Subcutaneous adipose tissue (tissue), 4 donors: ENCODE measurements around the gene HGF. TPM values are rescaled to one million over a fixed set of nuclear protein-coding genes. Genes with fewer than 3 reads are reported as not detected.

Experiments
- CTCF ChIP-seq: fragments of 450-650 bp; IDR thresholded peaks from one replicate; pipeline ENCODE4 v1.5.1; 2016; ENCODE audit warnings: low read depth, mild to moderate bottlenecking, control low read depth, antibody characterized with exemption, moderate library complexity
- total RNA-seq, 4 donors: library from RNA; depleted of rRNA; stranded (reverse); fragments of >200 nt; gene quantifications; one replicate each; pipeline ENCODE4 v1.1.0, GENCODE V29; 2016

HGF gene
- total RNA-seq: 10 to 100 TPM in 2 of 4 donors, 1 to 10 TPM in 2; 2.1 to 20.6 (median 7.9) TPM

DNA sequence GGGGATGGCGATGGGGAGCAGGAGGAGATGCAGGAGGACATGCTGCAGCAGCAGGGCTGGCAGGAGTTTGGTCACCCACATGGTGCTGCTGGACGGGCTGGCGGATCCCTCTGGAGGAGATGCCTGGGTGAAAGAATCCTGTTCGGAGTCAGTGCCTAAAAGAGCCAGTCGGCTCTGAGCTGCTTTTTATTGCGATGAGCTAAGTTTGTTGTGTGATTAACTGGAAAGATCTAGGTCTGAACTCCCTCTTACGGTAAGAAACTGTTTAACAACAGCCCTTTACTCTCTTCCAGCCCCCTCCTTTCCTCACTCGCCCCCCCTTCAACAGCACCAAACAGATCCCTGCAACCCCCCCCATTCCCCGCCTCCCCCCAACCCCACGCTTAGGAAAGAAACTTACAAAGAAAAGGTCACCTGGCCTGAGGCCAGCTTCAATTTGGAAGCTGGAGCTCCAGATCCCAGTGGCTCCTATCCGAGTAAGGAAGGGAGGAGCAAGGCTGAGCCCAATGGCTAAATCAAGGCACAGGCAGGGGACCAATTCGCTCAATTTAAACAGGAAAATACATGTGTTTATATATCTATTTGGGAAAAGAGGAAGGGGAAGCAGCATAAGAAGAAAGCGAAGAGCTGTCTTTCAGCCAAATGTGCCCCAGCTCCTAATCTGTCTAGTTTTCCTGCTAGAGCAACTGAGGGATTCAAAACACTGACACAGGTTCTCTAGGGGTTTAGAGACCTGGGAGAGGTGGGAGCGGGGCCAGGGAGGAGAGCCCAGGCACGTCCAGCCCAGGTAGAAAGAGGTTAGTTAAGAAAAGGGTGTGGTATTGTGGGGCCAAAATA is at the start of gene HGF:
Gene HGF, minus strand, starts transcription at position 157 of the 837 bp plus-strand sequence. Its CDS starts 76 bp downstream, at position 81.
- TF ChIP-seq CTCF: no peak

DNA sequence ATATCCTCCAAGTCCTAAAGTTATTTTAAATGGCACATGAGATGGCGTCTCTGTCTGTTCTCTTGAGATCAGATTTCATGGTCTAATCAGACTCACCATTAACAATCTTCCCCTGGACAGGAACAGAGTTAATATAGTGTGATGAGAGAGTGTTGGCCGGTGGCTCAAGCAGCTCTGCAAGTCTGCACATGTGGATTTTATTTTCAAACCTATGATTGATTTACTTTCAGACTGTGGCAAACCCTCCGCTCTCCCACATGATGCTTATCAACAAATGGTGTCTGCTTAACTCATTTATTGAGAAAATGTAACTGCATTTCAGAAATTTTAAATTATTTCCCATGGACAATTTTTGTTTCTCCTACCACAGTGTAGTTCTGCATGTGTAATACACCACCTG is 46.5 kb upstream of the HGF start:
- no peak for TF ChIP-seq CTCF

GRCh38 chr7:81811956-81812865 is 42.4 kb upstream of the HGF start:
- TF ChIP-seq CTCF: no peak

- TF ChIP-seq CTCF: no peak
Measured at GRCh38 chr7:81810476-81811155, 40.8 kb upstream of the HGF start.

- no peak for TF ChIP-seq CTCF
Measured at GRCh38 chr7:81803267-81803666, 33.4 kb upstream of the HGF start.

- no peak for TF ChIP-seq CTCF
Measured at GRCh38 chr7:81802251-81802650, 32.4 kb upstream of the HGF start.
